Type B pancreatic cell (in vitro differentiated cells): ENCODE measurements around the gene BIRC3. TPM values are rescaled to one million over a fixed set of nuclear protein-coding genes. Genes with fewer than 3 reads are reported as not detected.
"Not testable (repeated sequence)": the region's sequence is repeated elsewhere in the genome, so short reads cannot be mapped to it uniquely, and the experiment has no call there.

ENCODE experiments used
- DNase-seq: peaks from one replicate; pipeline ENCODE4 v3.0.0; 2021; ENCODE audit warnings: mixed read lengths; ENCODE audit not compliant: unreplicated experiment; ENCODE audit errors: extremely low spot score
- H3K27ac Mint-ChIP-seq: 2 replicates; pipeline ENCODE4 v1.8.0; 2021; ENCODE audit warnings: mild to moderate bottlenecking, mixed read lengths
- H3K27me3 Mint-ChIP-seq: 2 replicates; pipeline ENCODE4 v1.8.0; 2021; ENCODE audit warnings: mixed read lengths
- H3K36me3 Mint-ChIP-seq: 2 replicates; pipeline ENCODE4 v1.8.0; 2021; ENCODE audit warnings: mixed read lengths
- H3K4me1 Mint-ChIP-seq: one replicate; pipeline ENCODE4 v1.8.0; 2021; ENCODE audit warnings: mixed read lengths; ENCODE audit not compliant: unreplicated experiment
- H3K4me3 Mint-ChIP-seq: 2 replicates; pipeline ENCODE4 v1.8.0; 2021; ENCODE audit warnings: mild to moderate bottlenecking, mixed read lengths
- H3K9me3 Mint-ChIP-seq: 2 replicates; pipeline ENCODE4 v1.8.0; 2021; ENCODE audit warnings: mixed read lengths
- CTCF ChIP-seq: fragments of 200-600 bp; sonication (generic); conservative IDR thresholded peaks from 2 replicates; pipeline ENCODE4 v1.5.0; 2021; ENCODE audit warnings: antibody characterized with exemption, mild to moderate bottlenecking
- total RNA-seq: library from RNA; stranded (reverse); gene quantifications from 2 replicates; pipeline ENCODE4 v1.2.1, GENCODE V29; 2021; ENCODE audit warnings: low replicate concordance

The BIRC3 gene
- total RNA-seq, 1 donor from 2014 or later: 2.3 TPM

GRCh38 chr11:102295045-102295444, 22.2 kb upstream of the BIRC3 start:
- Mint-ChIP-seq H3K36me3 (no peaks in the 10 kb centered on the region), H3K9me3 (no peaks in the 10 kb centered on the region), H3K27me3 (peaks cover 3% of the 10 kb centered on the region), H3K27ac (no peak overlapping the region), H3K4me3 (no peak overlapping the region), H3K4me1 (peaks cover 4% of the 10 kb centered on the region)
- no peak for DNase-seq
- TF ChIP-seq CTCF: no peak

- not testable (repeated sequence) for H3K9me3 Mint-ChIP-seq, H3K27me3 Mint-ChIP-seq, H3K4me1 Mint-ChIP-seq, DNase-seq, H3K27ac Mint-ChIP-seq, H3K4me3 Mint-ChIP-seq, H3K36me3 Mint-ChIP-seq
Observed at GRCh38 chr11:102296757-102297156, 20.5 kb upstream of the BIRC3 start.

DNA sequence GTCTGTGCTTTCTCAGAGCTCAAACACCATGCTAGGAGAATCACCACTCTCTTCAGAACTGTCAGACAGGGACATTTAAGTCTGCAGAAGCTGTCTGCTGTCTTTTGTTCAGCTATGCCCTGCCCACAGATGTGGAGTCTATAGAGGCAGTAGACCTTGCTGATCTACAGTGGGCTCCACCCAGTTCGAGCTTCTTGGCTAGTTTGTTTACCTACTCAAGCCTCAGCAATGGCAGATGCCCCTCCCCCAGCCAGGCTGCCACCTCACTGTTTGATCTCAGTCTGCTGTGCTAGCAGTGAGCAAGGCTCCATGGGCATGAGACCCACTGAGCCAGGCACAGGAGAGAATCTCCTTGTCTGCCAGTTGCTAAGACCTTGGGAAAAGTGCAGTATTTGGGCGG, 16.4 kb upstream of the BIRC3 start:
- not testable (repeated sequence) for H3K27me3 Mint-ChIP-seq, H3K9me3 Mint-ChIP-seq, H3K4me3 Mint-ChIP-seq, DNase-seq, H3K36me3 Mint-ChIP-seq, H3K27ac Mint-ChIP-seq, H3K4me1 Mint-ChIP-seq

GRCh38 chr11:102302241-102302640, 15.0 kb upstream of the BIRC3 start:
- H3K4me1 Mint-ChIP-seq: peaks cover 7% of the 10 kb centered on the region
- no peak overlapping the region for H3K4me3 Mint-ChIP-seq
- TF ChIP-seq CTCF: no peak
- H3K27me3 Mint-ChIP-seq: peaks cover 3% of the 10 kb centered on the region
- H3K9me3 Mint-ChIP-seq: peaks cover 7% of the 10 kb centered on the region
- H3K36me3 Mint-ChIP-seq: no peaks in the 10 kb centered on the region
- DNase-seq: no peak
- H3K27ac Mint-ChIP-seq: no peak overlapping the region

- H3K27me3 Mint-ChIP-seq: peaks cover 2% of the 10 kb centered on the region
- DNase-seq: no peak
- no peaks in the 10 kb centered on the region for H3K36me3 Mint-ChIP-seq
- H3K27ac Mint-ChIP-seq: no peak overlapping the region
- H3K4me3 Mint-ChIP-seq: no peak overlapping the region
- TF ChIP-seq CTCF: no peak
- peaks cover 7% of the 10 kb centered on the region for H3K9me3 Mint-ChIP-seq
- H3K4me1 Mint-ChIP-seq: peaks cover 9% of the 10 kb centered on the region
Observed at GRCh38 chr11:102304686-102305085, 12.6 kb upstream of the BIRC3 start.

DNA sequence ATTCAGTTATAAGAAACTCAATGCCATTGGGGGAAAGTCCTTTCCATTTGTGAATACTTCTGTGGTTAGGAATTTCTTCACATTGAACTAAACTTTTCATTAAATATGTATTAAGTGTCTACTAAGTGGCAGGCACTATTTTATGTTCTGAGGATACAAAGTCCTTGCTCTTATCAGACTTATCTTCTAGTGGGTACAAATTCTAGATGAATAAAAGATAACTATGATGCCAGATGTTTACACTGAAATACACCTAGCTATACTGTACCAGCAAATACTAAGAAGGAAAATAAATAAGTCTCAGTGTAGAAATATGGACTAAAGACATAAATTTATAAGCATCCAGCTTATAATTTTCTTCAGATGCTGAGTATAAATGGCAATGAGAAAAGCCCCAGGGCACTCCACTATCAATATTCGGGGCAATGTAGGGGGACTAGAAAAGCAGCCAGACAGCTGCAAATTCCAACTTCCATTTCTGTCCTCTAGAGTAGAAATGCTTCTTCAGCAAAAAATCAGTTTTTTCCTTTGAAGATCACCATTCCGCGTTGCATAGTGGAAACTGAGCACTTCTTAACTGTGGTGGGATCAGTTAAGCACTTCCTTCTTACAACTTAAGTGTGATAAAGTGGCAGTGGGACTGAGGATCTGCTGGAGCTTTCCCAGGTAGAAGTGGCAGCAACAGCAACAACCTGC, 11.8 kb upstream of the BIRC3 start:
- no peaks in the 10 kb centered on the region for H3K36me3 Mint-ChIP-seq
- H3K4me1 Mint-ChIP-seq: peaks cover 9% of the 10 kb centered on the region
- no peaks in the 10 kb centered on the region for H3K27me3 Mint-ChIP-seq
- no peak for DNase-seq
- peak; percentile 15 for TF ChIP-seq CTCF
- H3K4me3 Mint-ChIP-seq: peak overlapping the region; percentile 24
- H3K9me3 Mint-ChIP-seq: peaks cover 7% of the 10 kb centered on the region
- H3K27ac Mint-ChIP-seq: peak overlapping the region; percentile 85
